Measurements from ENCODE around the gene DLD.

DNA sequence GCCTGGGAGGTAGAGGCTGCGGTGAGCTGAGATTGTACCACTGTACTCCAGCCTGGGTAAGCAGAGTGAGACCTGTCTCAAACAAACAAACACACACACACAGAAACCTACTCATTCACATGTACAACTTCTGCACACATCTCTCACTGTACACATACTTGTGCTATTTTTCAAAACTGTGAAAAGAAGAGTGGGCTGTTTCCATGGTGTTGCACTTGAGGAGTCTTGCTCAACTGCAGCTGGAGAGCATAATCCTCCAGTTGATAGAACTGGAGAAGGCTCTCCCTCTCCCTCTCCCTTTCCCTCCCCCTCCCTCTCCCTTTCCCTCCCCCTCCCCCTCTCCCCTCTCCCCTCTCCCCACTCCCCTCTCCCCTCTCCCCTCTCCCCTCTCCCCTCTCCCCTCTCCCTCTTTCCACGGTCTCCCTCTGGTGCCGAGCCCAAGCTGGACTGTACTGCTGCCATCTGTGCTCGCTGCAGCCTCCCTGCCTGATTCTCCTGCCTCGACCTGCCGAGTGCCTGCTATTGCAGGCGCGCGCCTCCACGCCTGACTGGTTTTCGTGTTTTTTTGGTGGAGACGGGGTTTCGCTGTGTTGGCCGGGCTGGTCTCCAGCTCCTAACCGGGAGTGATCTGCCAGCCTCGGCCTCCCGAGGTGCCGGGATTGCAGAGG lies 43.7 kb upstream of the DLD start:
- TF ChIP-seq CTCF (IDR thresholded peaks at IDR 0.05) = no peak
- no peak for TF ChIP-seq EZH2phosphoT487 (IDR thresholded peaks at IDR 0.05)
- no peak for TF ChIP-seq EZH2 (IDR thresholded peaks at IDR 0.05)
